ENCODE results near the gene PDE4D. TPM values are rescaled to one million over a fixed set of nuclear protein-coding genes. Genes with fewer than 3 reads are reported as not detected.

PDE4D gene
- total RNA-seq, 1 donor from 2014 or later, result 13.2 TPM

DNA sequence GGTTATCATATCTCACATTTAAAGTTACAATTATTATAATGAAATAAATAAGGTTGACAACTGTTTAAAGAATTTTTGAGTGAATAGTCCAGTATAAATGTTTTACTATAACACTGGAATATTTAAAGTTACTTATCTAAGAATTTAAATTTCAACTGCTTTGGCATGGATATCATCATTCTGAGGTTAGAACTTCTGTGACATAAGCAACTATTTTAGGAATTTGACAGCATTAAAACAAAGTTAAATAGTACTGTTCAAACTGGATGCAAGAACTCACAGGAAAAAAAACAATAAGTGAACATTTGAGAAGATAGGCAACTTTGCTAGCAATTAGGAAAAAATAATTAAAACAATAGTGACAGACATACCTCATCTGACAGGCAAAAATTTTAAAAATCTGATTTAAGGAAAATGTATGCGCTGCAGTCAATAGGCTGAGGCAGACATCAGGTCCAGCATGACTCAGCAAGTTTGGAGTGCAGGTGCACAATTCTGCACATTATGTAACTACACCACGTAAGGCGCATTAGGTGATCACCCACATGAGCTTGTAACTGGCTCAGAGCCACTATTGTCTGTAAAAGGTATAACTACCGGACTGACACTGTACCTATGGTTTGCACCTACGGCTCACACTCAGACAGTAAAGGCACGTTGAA is 180.6 kb downstream of the PDE4D start:
- H3K27ac Mint-ChIP-seq (ENCODE audit: unreplicated experiment), result no peak overlapping the region
- H3K36me3 Mint-ChIP-seq (ENCODE audit: unreplicated experiment), result peaks cover 13% of the 10 kb centered on the region
- H3K4me3 Mint-ChIP-seq (ENCODE audit: unreplicated experiment), result no peak overlapping the region
- peaks cover 23% of the 10 kb centered on the region for H3K4me1 Mint-ChIP-seq (ENCODE audit: low read depth, unreplicated experiment)
- no peak for TF ChIP-seq CTCF (IDR thresholded peaks at IDR 0.05; ENCODE audit: partially characterized antibody, unreplicated experiment)
- no peaks in the 10 kb centered on the region for H3K27me3 Mint-ChIP-seq (ENCODE audit: unreplicated experiment)
- H3K9me3 Mint-ChIP-seq (ENCODE audit: unreplicated experiment), result peaks cover 6% of the 10 kb centered on the region
- no peak for DNase-seq

- no peak for DNase-seq
- no peak for TF ChIP-seq CTCF (IDR thresholded peaks at IDR 0.05; ENCODE audit: partially characterized antibody, unreplicated experiment)
- peaks cover 6% of the 10 kb centered on the region for H3K9me3 Mint-ChIP-seq (ENCODE audit: unreplicated experiment)
- H3K4me3 Mint-ChIP-seq (ENCODE audit: unreplicated experiment), result no peak overlapping the region
- H3K36me3 Mint-ChIP-seq (ENCODE audit: unreplicated experiment), result peaks cover 13% of the 10 kb centered on the region
- no peaks in the 10 kb centered on the region for H3K27me3 Mint-ChIP-seq (ENCODE audit: unreplicated experiment)
- peaks cover 14% of the 10 kb centered on the region for H3K4me1 Mint-ChIP-seq (ENCODE audit: low read depth, unreplicated experiment)
- no peak overlapping the region for H3K27ac Mint-ChIP-seq (ENCODE audit: unreplicated experiment)
Observed at GRCh38 chr5:59711310-59711709, 182.2 kb downstream of the PDE4D start.

- peaks cover 6% of the 10 kb centered on the region for H3K9me3 Mint-ChIP-seq (ENCODE audit: unreplicated experiment)
- H3K27me3 Mint-ChIP-seq (ENCODE audit: unreplicated experiment), result no peaks in the 10 kb centered on the region
- no peak overlapping the region for H3K27ac Mint-ChIP-seq (ENCODE audit: unreplicated experiment)
- H3K4me3 Mint-ChIP-seq (ENCODE audit: unreplicated experiment), result no peak overlapping the region
- peaks cover 13% of the 10 kb centered on the region for H3K36me3 Mint-ChIP-seq (ENCODE audit: unreplicated experiment)
- no peak for DNase-seq
- TF ChIP-seq CTCF (IDR thresholded peaks at IDR 0.05; ENCODE audit: partially characterized antibody, unreplicated experiment), result no peak
- peaks cover 10% of the 10 kb centered on the region for H3K4me1 Mint-ChIP-seq (ENCODE audit: low read depth, unreplicated experiment)
Observed at GRCh38 chr5:59709846-59710245, 183.7 kb downstream of the PDE4D start.

DNA sequence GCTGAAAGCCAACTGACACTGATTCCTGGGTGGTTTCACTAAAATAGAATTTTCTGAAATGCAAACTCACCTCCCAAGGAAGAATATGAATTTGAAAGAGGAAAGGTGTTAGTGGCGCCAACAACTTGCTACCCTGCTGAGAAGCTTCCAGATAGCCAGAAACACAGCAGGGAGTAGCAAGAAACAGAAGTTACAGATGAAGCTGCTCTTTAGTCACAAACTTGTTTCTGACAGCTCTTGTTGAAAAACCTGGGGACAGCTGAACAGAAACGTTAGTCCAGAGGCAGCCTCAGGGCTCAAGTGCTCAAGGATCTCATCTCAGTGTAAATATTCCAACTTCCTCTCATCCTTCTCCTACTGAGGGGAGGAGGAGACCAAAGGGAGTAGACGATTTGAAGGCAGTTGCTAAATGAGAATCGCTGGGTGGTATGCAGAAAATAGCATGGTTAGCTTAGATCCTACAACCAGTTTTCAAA is 184.1 kb downstream of the PDE4D start:
- DNase-seq, result no peak
- peaks cover 6% of the 10 kb centered on the region for H3K9me3 Mint-ChIP-seq (ENCODE audit: unreplicated experiment)
- no peak overlapping the region for H3K4me3 Mint-ChIP-seq (ENCODE audit: unreplicated experiment)
- peaks cover 11% of the 10 kb centered on the region for H3K36me3 Mint-ChIP-seq (ENCODE audit: unreplicated experiment)
- H3K4me1 Mint-ChIP-seq (ENCODE audit: low read depth, unreplicated experiment), result peaks cover 10% of the 10 kb centered on the region
- H3K27me3 Mint-ChIP-seq (ENCODE audit: unreplicated experiment), result no peaks in the 10 kb centered on the region
- H3K27ac Mint-ChIP-seq (ENCODE audit: unreplicated experiment), result peak overlapping the region; percentile 28
- no peak for TF ChIP-seq CTCF (IDR thresholded peaks at IDR 0.05; ENCODE audit: partially characterized antibody, unreplicated experiment)

GRCh38 chr5:59704936-59705335 is 188.6 kb downstream of the PDE4D start:
- H3K36me3 Mint-ChIP-seq (ENCODE audit: unreplicated experiment), result no peaks in the 10 kb centered on the region

More at GRCh38 chr5:59704936-59705335, 188.6 kb downstream of the PDE4D start:
- peaks cover 2% of the 10 kb centered on the region for H3K27me3 Mint-ChIP-seq (ENCODE audit: unreplicated experiment)
- peaks cover 8% of the 10 kb centered on the region for H3K4me1 Mint-ChIP-seq (ENCODE audit: low read depth, unreplicated experiment)
- no peak for TF ChIP-seq CTCF (IDR thresholded peaks at IDR 0.05; ENCODE audit: partially characterized antibody, unreplicated experiment)
- H3K4me3 Mint-ChIP-seq (ENCODE audit: unreplicated experiment), result no peak overlapping the region
- no peaks in the 10 kb centered on the region for H3K9me3 Mint-ChIP-seq (ENCODE audit: unreplicated experiment)
- H3K27ac Mint-ChIP-seq (ENCODE audit: unreplicated experiment), result no peak overlapping the region
- DNase-seq, result no peak
